DND-41 (cell line): ENCODE measurements around the gene PRR14L.

Source experiments
- ATAC-seq: fragments of 200-7000 bp; cut with Tn5 transposase; 3 replicates; pipeline ENCODE4 v1.9.1; 2021; ENCODE audit warnings: low read depth; ENCODE audit not compliant: insufficient read depth
- DNase-seq: peaks from one replicate; pipeline ENCODE4 v3.0.0-alpha.2; 2020
- H2AFZ ChIP-seq: 2 replicates; pipeline ENCODE4 v1.6.0; 2012; ENCODE audit warnings: low read depth, low read length
- H3K27ac ChIP-seq: 2 replicates; pipeline ENCODE4 v1.5.1; 2012; ENCODE audit warnings: low read length, inconsistent platforms
- H3K27me3 ChIP-seq: fragments of 200-600 bp; sonication (generic); 2 replicates; pipeline ENCODE4 v1.6.0; 2012; ENCODE audit warnings: low read length, mild to moderate bottlenecking, inconsistent platforms; ENCODE audit not compliant: insufficient read depth, poor library complexity
- H3K36me3 ChIP-seq: 2 replicates; pipeline ENCODE4 v1.5.1; 2012; ENCODE audit warnings: low read length, inconsistent platforms; ENCODE audit not compliant: insufficient read depth
- H3K4me1 ChIP-seq: 2 replicates; pipeline ENCODE4 v1.5.1; 2012; ENCODE audit warnings: mild to moderate bottlenecking, low read length; ENCODE audit not compliant: insufficient read depth
- H3K4me2 ChIP-seq: 2 replicates; pipeline ENCODE4 v1.6.0; 2012; ENCODE audit warnings: mild to moderate bottlenecking, moderate library complexity, low read length, inconsistent platforms; ENCODE audit not compliant: insufficient read depth
- H3K4me3 ChIP-seq, 2 experiments: fragments of 200-600 bp in 1 of 2; shearing (Covaris generic) in 1 of 2; 2 replicates each; pipeline ENCODE4 v1.5.1; 2012 to 2016; ENCODE audit warnings: inconsistent platforms in 2 of 2, low read length in 2 of 2, mild to moderate bottlenecking in 2 of 2, low read depth in 1 of 2, moderate library complexity in 1 of 2
- H3K79me2 ChIP-seq: 2 replicates; pipeline ENCODE4 v1.6.0; 2012; ENCODE audit warnings: low read length, inconsistent platforms; ENCODE audit not compliant: insufficient read depth
- H3K9ac ChIP-seq: 2 replicates; pipeline ENCODE4 v1.6.0; 2012; ENCODE audit warnings: low read depth, mild to moderate bottlenecking, inconsistent platforms, low read length, moderate library complexity
- H3K9me3 ChIP-seq: 2 replicates; pipeline ENCODE4 v1.5.1; 2012; ENCODE audit warnings: low read length, moderate library complexity, mild to moderate bottlenecking, inconsistent platforms; ENCODE audit not compliant: insufficient read depth, severe bottlenecking
- H4K20me1 ChIP-seq: 2 replicates; pipeline ENCODE4 v1.6.0; 2012; ENCODE audit warnings: low read length; ENCODE audit not compliant: insufficient read depth
- EZH2 ChIP-seq: IDR thresholded peaks from 3 replicates; pipeline ENCODE4 v1.6.1; 2012; ENCODE audit warnings: borderline replicate concordance, low read depth, mild to moderate bottlenecking, moderate library complexity, low read length, inconsistent platforms; ENCODE audit not compliant: severe bottlenecking
- TF ChIP-seq, protein P1 (sequence below): IDR thresholded peaks from 2 replicates; pipeline ENCODE4 v1.5.1; 2012; ENCODE audit warnings: borderline replicate concordance, low read length, moderate library complexity, mild to moderate bottlenecking; ENCODE audit not compliant: poor library complexity, severe bottlenecking; ENCODE audit errors: extremely low read depth

The PRR14L gene

DNA sequence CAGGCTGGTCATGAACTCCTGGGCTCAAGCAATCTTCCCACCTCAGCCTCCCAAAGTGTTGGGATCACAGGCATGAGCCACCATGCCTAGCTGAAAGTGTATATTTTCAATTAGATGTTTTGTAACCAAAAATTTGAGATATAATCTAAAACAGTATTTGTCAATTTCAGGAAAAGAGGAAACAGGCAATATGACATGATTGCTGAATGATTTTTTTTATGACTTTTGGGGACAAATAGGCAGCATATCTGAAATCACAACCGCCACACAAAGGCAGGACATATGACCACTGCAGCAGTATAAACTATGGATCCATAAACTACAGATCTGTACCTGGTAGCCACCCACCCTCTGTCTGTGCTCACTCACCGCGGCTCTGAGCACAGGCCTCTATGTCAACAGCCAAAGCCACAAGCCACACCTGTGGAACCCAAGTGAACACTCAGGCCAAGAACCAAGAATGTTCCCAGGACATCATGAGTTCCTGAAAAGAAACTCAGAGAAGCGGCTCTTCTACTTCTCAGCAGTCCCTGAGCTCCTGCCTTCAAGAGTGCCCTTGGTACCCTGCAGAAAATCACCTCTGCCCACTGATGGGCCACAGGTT lies 110.4 kb downstream of the PRR14L start:
- Histone ChIP-seq H3K9ac (no peak overlapping the region), H3K27me3 (no peaks in the 10 kb centered on the region), H4K20me1 (peaks cover 8% of the 10 kb centered on the region; the same call in 1 of the 2 replicates), H3K4me2 (no peak overlapping the region), H3K9me3 (no peaks in the 10 kb centered on the region), H2AFZ (no peak overlapping the region), H3K4me1 (no peaks in the 10 kb centered on the region), H3K27ac (no peak overlapping the region), H3K4me3 (no peak overlapping the region), H3K79me2 (peaks cover 15% of the 10 kb centered on the region; the same call in 1 of the 2 replicates), H3K36me3 (peaks cover 11% of the 10 kb centered on the region; the same call in 1 of the 2 replicates)
- DNase-seq (no peak), ATAC-seq (no peak)
- no peak for TF ChIP-seq EZH2
- TF ChIP-seq, protein P1, sequence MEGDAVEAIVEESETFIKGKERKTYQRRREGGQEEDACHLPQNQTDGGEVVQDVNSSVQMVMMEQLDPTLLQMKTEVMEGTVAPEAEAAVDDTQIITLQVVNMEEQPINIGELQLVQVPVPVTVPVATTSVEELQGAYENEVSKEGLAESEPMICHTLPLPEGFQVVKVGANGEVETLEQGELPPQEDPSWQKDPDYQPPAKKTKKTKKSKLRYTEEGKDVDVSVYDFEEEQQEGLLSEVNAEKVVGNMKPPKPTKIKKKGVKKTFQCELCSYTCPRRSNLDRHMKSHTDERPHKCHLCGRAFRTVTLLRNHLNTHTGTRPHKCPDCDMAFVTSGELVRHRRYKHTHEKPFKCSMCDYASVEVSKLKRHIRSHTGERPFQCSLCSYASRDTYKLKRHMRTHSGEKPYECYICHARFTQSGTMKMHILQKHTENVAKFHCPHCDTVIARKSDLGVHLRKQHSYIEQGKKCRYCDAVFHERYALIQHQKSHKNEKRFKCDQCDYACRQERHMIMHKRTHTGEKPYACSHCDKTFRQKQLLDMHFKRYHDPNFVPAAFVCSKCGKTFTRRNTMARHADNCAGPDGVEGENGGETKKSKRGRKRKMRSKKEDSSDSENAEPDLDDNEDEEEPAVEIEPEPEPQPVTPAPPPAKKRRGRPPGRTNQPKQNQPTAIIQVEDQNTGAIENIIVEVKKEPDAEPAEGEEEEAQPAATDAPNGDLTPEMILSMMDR, result no peak

DNA sequence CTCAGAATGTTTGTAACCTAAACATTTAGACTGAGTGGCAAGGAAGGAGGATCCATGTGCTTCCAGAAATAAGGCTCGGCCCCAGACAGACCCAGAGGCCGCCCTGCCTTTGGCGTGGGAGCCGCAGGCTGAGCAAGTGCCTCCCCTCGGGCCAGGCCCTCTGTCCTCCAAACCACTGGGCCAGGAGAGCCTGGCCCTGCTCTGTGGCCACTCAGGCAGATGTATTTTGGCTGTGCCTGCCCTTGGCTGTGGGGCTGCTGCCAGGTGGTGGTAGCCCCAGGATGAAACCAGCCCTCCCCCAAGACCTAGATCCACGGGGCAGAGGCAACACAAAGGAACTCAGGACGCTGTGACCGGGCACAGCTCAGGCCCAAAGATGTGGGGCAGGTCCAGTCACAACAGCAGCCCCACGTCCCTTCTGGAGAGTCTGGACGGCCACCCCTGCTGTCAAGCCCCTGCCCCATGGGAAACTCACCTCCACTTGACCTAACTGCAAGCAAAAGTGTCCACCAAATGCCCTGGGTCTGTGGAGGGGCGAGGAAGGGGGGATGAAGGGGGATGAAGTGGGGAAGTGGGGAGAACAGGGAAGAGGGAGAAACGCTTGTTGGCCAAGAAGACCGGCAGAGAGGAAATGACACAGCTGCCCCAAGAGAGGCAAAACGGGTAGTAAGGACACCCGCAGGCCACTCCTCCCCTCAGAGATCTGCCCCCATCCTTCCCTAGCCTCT lies 111.9 kb downstream of the PRR14L start:
- ATAC-seq, result no peak
- no peak overlapping the region for H3K27ac ChIP-seq
- H3K4me2 ChIP-seq, result no peak overlapping the region
- H3K36me3 ChIP-seq, result peaks cover 9% of the 10 kb centered on the region; the same call in 1 of the 2 replicates
- DNase-seq, result no peak
- TF ChIP-seq, protein P1, result no peak
- no peak for TF ChIP-seq EZH2
- peaks cover 17% of the 10 kb centered on the region for H3K79me2 ChIP-seq
- H3K4me1 ChIP-seq, result no peaks in the 10 kb centered on the region
- H3K4me3 ChIP-seq, result no peak overlapping the region
- H3K9ac ChIP-seq, result no peak overlapping the region
- H4K20me1 ChIP-seq, result peaks cover 16% of the 10 kb centered on the region; the same call in 1 of the 2 replicates
- H3K9me3 ChIP-seq, result no peaks in the 10 kb centered on the region
- H2AFZ ChIP-seq, result no peak overlapping the region
- no peaks in the 10 kb centered on the region for H3K27me3 ChIP-seq

DNA sequence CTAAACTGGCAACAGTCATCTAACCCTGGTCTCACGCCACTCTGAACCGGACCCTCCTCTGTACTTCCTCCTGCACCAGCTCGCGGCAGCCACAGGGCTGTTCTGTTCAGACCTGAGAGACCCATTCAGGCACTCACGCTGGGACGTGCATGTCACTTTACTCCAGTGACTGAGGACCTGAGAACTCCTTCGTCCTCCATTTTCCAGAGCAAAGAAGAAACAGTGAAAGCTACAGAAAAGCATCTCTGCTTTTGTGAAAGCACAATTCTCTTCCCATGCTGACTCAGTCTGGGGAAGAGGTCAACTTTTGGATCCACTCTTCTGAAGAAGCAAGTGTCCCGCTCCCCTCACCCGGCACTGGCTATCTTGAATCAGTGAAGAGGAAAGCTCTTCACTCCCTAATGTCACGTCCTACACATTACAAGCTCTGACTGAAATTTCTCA lies 112.5 kb downstream of the PRR14L start:
- Histone ChIP-seq H3K79me2 (peaks cover 20% of the 10 kb centered on the region), H3K27ac (no peak overlapping the region), H3K27me3 (no peaks in the 10 kb centered on the region), H3K9ac (no peak overlapping the region), H3K4me1 (no peaks in the 10 kb centered on the region), H3K9me3 (no peaks in the 10 kb centered on the region), H3K4me2 (no peak overlapping the region), H4K20me1 (peaks cover 18% of the 10 kb centered on the region; the same call in 1 of the 2 replicates), H2AFZ (no peak overlapping the region), H3K4me3 (no peak overlapping the region), H3K36me3 (peaks cover 9% of the 10 kb centered on the region; the same call in 1 of the 2 replicates)
- TF ChIP-seq, protein P1, result no peak
- TF ChIP-seq EZH2, result no peak
- ATAC-seq (no peak), DNase-seq (no peak)
